Heart right ventricle (tissue), 16 donors: Measurements from ENCODE around the gene IGFBP7. TPM values are rescaled to one million over a fixed set of nuclear protein-coding genes. Genes with fewer than 3 reads are reported as not detected.

ENCODE experiments used
- ATAC-seq, 8 donors: fragments of 200-7000 bp; cut with Tn5 transposase; one replicate each; pipeline ENCODE4 v1.9.1; 2020; ENCODE audit warnings: mild to moderate bottlenecking in 8 of 8, moderate library complexity in 8 of 8, moderate number of reproducible peaks in 1 of 8
- DNase-seq, 2 donors: peaks; one replicate each; pipeline ENCODE4 v3.0.0-alpha.2; 2020
- H3K27ac ChIP-seq, 10 donors: fragments of 200-600 bp; sonication (generic) in 2 of 10; one replicate each; pipeline versions ENCODE4 v1.5.0 to v1.8.0; 2020 to 2022; ENCODE audit warnings: mild to moderate bottlenecking in 3 of 10
- H3K27me3 ChIP-seq, 7 donors: fragments of 200-600 bp; one replicate each; pipeline ENCODE4 v1.8.0; 2021 to 2022; ENCODE audit warnings: mild to moderate bottlenecking in 2 of 7
- H3K36me3 ChIP-seq, 9 donors: fragments of 200-600 bp; sonication (generic) in 1 of 9; one replicate each; pipeline versions ENCODE4 v1.5.0 to v1.8.0; 2020 to 2022; ENCODE audit warnings: mild to moderate bottlenecking in 2 of 9
- H3K4me1 ChIP-seq, 9 donors: fragments of 200-600 bp; sonication (generic) in 1 of 9; one replicate each; pipeline versions ENCODE4 v1.5.0 to v1.8.0; 2020 to 2022; ENCODE audit warnings: mild to moderate bottlenecking in 4 of 9
- H3K4me3 ChIP-seq, 10 donors: fragments of 200-600 bp; sonication (generic) in 2 of 10; one replicate each; pipeline versions ENCODE4 v1.5.0 to v1.8.0; 2020 to 2022; ENCODE audit warnings: mild to moderate bottlenecking in 7 of 10, moderate library complexity in 2 of 10
- H3K9me3 ChIP-seq, 11 donors: fragments of 200-600 bp in 10 of 11; sonication (generic) in 2 of 11; one replicate each; pipeline versions ENCODE4 v1.5.0 to v1.8.0; 2013 to 2022; ENCODE audit warnings: mild to moderate bottlenecking in 2 of 11, control low read depth in 1 of 11, moderate library complexity in 1 of 11
- CTCF ChIP-seq, 9 donors: fragments of 200-600 bp; sonication (generic) in 2 of 9; IDR thresholded peaks; one replicate each; pipeline versions ENCODE4 v1.5.0 to v1.8.0; 2021 to 2022; ENCODE audit warnings: antibody characterized with exemption in 9 of 9, mild to moderate bottlenecking in 5 of 9, moderate library complexity in 1 of 9
- WGBS, 2 donors: extraction: QIAGEN DNeasy Blood & Tissue Kit; methylation state at CpG; one replicate each; pipeline ENCODE4 v1.1.7; 2013; ENCODE audit warnings: inconsistent platforms in 1 of 2; 5-methylcytosine and 5-hydroxymethylcytosine counted together
- intact Hi-C, 10 donors: fragments of 100-400 bp; cut with DNase I; formaldehyde crosslinking; loops; one replicate each; pipeline versions ENCODE4 v1.11.1 to v1.14.2; 2022
- polyA plus RNA-seq, 2 donors: library from polyadenylated mRNA; stranded (reverse); fragments of 200-250 nt; gene quantifications; one replicate each; pipeline ENCODE4 v1.2.3, GENCODE V29; 2013
- total RNA-seq, 10 donors: library from RNA; stranded (reverse); fragmentation: NEBNext Ultra II Directional in 3 of 10; extraction: Animal tissue kit (Norgen Biotek cat#: 25700) in 3 of 10; gene quantifications; one replicate each; pipeline versions ENCODE4 v1.2.1 to v1.2.4, GENCODE V29; 2021 to 2023
- donor health status: Arrhythmogenic right ventricular cardiomyopathy.
- donor health status: ischemic (EF 13 %, LVEDD 7.1; RV severe dilation, severe dysfunction).
- donor health status: healthy with polysubstance abuse.
- donor health status: DM: no; HTN: yes; CAD: no.
- donor health status: DM: no; HTN: no; CAD: no.
- donor health status: ischemic (EF 25% LVEDD 6.9; RV normal size, moderate dysfunction).
- donor health status: ischemic (EF 25% LVEDD 5.7; RV mildly dilated, moderate dysfunction).
- donor health status: healthy.
- donor health status: DM: yes; HTN: yes; CAD: no.
- donor health status: Ischemic cardiomyopathy.
- donor health status: ischemic (EF 35%, LVEDD 5.7; RV mildly dilated, moderate dysfunction).
- donor health status: nonischemic (EF 11% LVEDD 7.7; RV severe dilation, severe dysfunction).
- donor health status: DM: yes; HTN: yes; CAD: no.
- donor health status: PGD.
- donor health status: ischemic (EF 29% LVEDD 5.4; RV normal size, mild dysfunction).
- donor health status: nonischemic (EF 23%, LVEDD 6.1; RV moderate dilation, normal function).

The IGFBP7 gene
- total and polyA plus RNA-seq, 12 donors, result 498 to 1,251 (median 626) TPM

- Histone ChIP-seq H3K4me3 (no peak overlapping the region), H3K4me1 (peaks cover 0 to 8% (median 0%) of the 10 kb centered on the region in 9 donors), H3K27me3 (no peaks in the 10 kb centered on the region), H3K36me3 (no peaks in the 10 kb centered on the region), H3K9me3 (peaks cover 0 to 4% (median 0%) of the 10 kb centered on the region in 11 donors), H3K27ac (no peak overlapping the region)
- peak in 2 of 9 donors; percentile 9 to 28 for TF ChIP-seq CTCF (IDR thresholded peaks at IDR 0.05)
- 73 to 76% methylated on average over 2 of the region's 2 CpGs for WGBS, 2 donors
- intact Hi-C loops, result loop anchor here in 4 of 10 donors (2.0 to 10.0 kb wide), 3 partner anchors 119 to 123 kb away; no protein-coding TSS in a partner anchor
- no peak for DNase-seq
- peak in 3 of 8 donors; percentile 30 to 49 (median 34) for ATAC-seq
These were observed 48.0 kb upstream of the IGFBP7 start for GRCh38 chr4:57158221-57158620.

- Histone ChIP-seq H3K36me3 (no peaks in the 10 kb centered on the region), H3K27me3 (no peaks in the 10 kb centered on the region), H3K9me3 (peaks cover 0 to 4% (median 0%) of the 10 kb centered on the region in 11 donors), H3K4me3 (no peak overlapping the region), H3K27ac (no peak overlapping the region), H3K4me1 (peaks cover 0 to 8% (median 0%) of the 10 kb centered on the region in 9 donors)
- intact Hi-C loops, result loop anchor here in 4 of 10 donors (2.0 to 10.0 kb wide), 3 partner anchors 119 to 123 kb away; no protein-coding TSS in a partner anchor
- no peak for DNase-seq
- no peak for TF ChIP-seq CTCF (IDR thresholded peaks at IDR 0.05)
- no peak for ATAC-seq
- 85 to 96% methylated on average over 8 of the region's 8 CpGs for WGBS, 2 donors
These were observed 47.5 kb upstream of the IGFBP7 start for GRCh38 chr4:57157596-57158137.

GRCh38 chr4:57156242-57156990 is 46.2 kb upstream of the IGFBP7 start:
- ATAC-seq (no peak), DNase-seq (no peak)
- Histone ChIP-seq H3K36me3 (no peaks in the 10 kb centered on the region), H3K27me3 (no peaks in the 10 kb centered on the region), H3K9me3 (peaks cover 0 to 4% (median 0%) of the 10 kb centered on the region in 11 donors), H3K4me3 (no peak overlapping the region), H3K4me1 (peaks cover 0 to 8% (median 0%) of the 10 kb centered on the region in 9 donors), H3K27ac (no peak overlapping the region)
- 91 to 95% methylated on average over 7 of the region's 7 CpGs for WGBS, 2 donors
- no peak for TF ChIP-seq CTCF (IDR thresholded peaks at IDR 0.05)
- intact Hi-C loops, result loop anchor here in 3 of 10 donors (5.0 to 10.0 kb wide), 2 partner anchors 119 to 122 kb away; no protein-coding TSS in a partner anchor

GRCh38 chr4:57154926-57155325 is 44.7 kb upstream of the IGFBP7 start:
- Histone ChIP-seq H3K36me3 (no peaks in the 10 kb centered on the region), H3K4me1 (peaks cover 0 to 8% (median 0%) of the 10 kb centered on the region in 9 donors), H3K4me3 (no peak overlapping the region), H3K27me3 (no peaks in the 10 kb centered on the region), H3K27ac (no peak overlapping the region), H3K9me3 (peaks cover 0 to 4% (median 0%) of the 10 kb centered on the region in 11 donors)
- ATAC-seq (no peak), DNase-seq (no peak)
- no peak for TF ChIP-seq CTCF (IDR thresholded peaks at IDR 0.05)
- 84 to 89% methylated on average over 3 of the region's 3 CpGs for WGBS, 2 donors
- intact Hi-C loops, result loop anchor here in 3 of 10 donors (5.0 to 10.0 kb wide), 2 partner anchors 118 to 120 kb away; no protein-coding TSS in a partner anchor
